CD8-positive, alpha-beta memory T cell (primary cell): ENCODE measurements around the gene HSD3B7. TPM values are rescaled to one million over a fixed set of nuclear protein-coding genes. Genes with fewer than 3 reads are reported as not detected.

ENCODE experiments used
- CTCF ChIA-PET: fragments of 350-600 bp; sonication (Branson Sonifier 250); formaldehyde crosslinking; loops from one replicate; lab custom pipeline; 2021; ENCODE audit warnings: antibody characterized with exemption; lab: Charles Lee
- POLR2A ChIA-PET: fragments of 350-600 bp; sonication (Branson Sonifier 250); formaldehyde crosslinking; loops from one replicate; lab custom pipeline; 2021; ENCODE audit warnings: antibody characterized with exemption; lab: Charles Lee
- DNase-seq, 5 donors: peaks; one replicate each; pipeline versions ENCODE4 v3.0.0 to v3.0.0-alpha.2; 2020 to 2022; ENCODE audit warnings: mixed read lengths in 1 of 5
- H3K27ac ChIP-seq: one replicate; pipeline ENCODE4 v1.7.0; 2013; ENCODE audit warnings: low read depth, mild to moderate bottlenecking, low read length, moderate library complexity
- H3K27me3 ChIP-seq: 2 replicates; pipeline ENCODE4 v1.7.0; 2013; ENCODE audit warnings: low read length, mild to moderate bottlenecking; ENCODE audit not compliant: insufficient read depth, poor library complexity, severe bottlenecking
- H3K36me3 ChIP-seq: 2 replicates; pipeline ENCODE4 v1.7.0; 2013; ENCODE audit warnings: mild to moderate bottlenecking, low read length, moderate library complexity; ENCODE audit not compliant: insufficient read depth
- H3K4me1 ChIP-seq: 2 replicates; pipeline ENCODE4 v1.7.0; 2013; ENCODE audit warnings: mild to moderate bottlenecking, low read length, moderate library complexity; ENCODE audit not compliant: insufficient read depth
- H3K4me3 ChIP-seq: 2 replicates; pipeline ENCODE4 v1.7.0; 2013; ENCODE audit warnings: mild to moderate bottlenecking, low read length
- H3K9me3 ChIP-seq: 2 replicates; pipeline ENCODE4 v1.7.0; 2013; ENCODE audit warnings: mild to moderate bottlenecking, low read length
- H3K27ac Mint-ChIP-seq, 8 donors: one replicate each; pipeline ENCODE4 v1.8.0; 2020 to 2021; ENCODE audit warnings: mixed read lengths in 8 of 8, mild to moderate bottlenecking in 6 of 8, inconsistent platforms in 3 of 8, moderate library complexity in 3 of 8
- H3K27me3 Mint-ChIP-seq, 2 donors: one replicate each; pipeline ENCODE4 v1.8.0; 2020 to 2021; ENCODE audit warnings: mixed read lengths in 2 of 2, mild to moderate bottlenecking in 1 of 2, moderate library complexity in 1 of 2
- H3K36me3 Mint-ChIP-seq, 3 donors: one replicate each; pipeline ENCODE4 v1.8.0; 2020 to 2021; ENCODE audit warnings: mixed read lengths in 3 of 3, inconsistent platforms in 1 of 3, mild to moderate bottlenecking in 1 of 3
- H3K4me1 Mint-ChIP-seq, 3 donors: one replicate each; pipeline ENCODE4 v1.8.0; 2020 to 2021; ENCODE audit warnings: mixed read lengths in 3 of 3, inconsistent platforms in 1 of 3, mild to moderate bottlenecking in 1 of 3
- H3K4me3 Mint-ChIP-seq, 7 donors: one replicate each; pipeline ENCODE4 v1.8.0; 2020 to 2021; ENCODE audit warnings: mixed read lengths in 7 of 7, mild to moderate bottlenecking in 6 of 7, moderate library complexity in 4 of 7, inconsistent platforms in 2 of 7
- H3K9me3 Mint-ChIP-seq, 5 donors: one replicate each; pipeline ENCODE4 v1.8.0; 2020 to 2022; ENCODE audit warnings: mixed read lengths in 5 of 5, mild to moderate bottlenecking in 3 of 5, moderate library complexity in 2 of 5, inconsistent platforms in 1 of 5
- polyA plus RNA-seq: library from polyadenylated mRNA; unstranded; fragments of 300-500 nt; fragmentation: Illumina TruSeq; gene quantifications from one replicate; pipeline ENCODE4 v1.2.3, GENCODE V29; 2021
- total RNA-seq, 2 experiments: library from RNA; stranded (reverse); gene quantifications; one replicate each; pipeline ENCODE4 v1.2.3, GENCODE V29; 2021

The HSD3B7 gene
- total and polyA plus RNA-seq, 3 experiments from 2014 or later, result 1.6 to 2.1 TPM; not detected in 1

DNA sequence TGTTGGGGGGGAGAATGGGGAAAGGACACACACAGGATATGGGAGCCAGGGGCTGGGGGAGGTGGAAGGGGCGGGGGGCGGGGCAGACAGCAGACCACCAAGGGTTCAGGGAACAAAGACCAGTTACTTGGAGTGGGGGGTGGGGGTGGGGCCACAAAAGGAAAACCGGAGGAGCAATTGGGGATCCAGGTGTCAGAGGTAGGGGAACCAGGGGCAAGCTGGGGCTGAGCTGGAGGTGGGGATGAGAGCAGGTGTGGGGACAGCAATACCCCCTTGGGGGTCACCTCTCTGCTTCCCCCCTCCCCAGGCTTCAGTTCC lies 37.5 kb upstream of the HSD3B7 start:
- no peaks in the 10 kb centered on the region for H3K27me3 Mint-ChIP-seq
- Histone ChIP-seq H3K27me3 (no peaks in the 10 kb centered on the region), H3K9me3 (no peaks in the 10 kb centered on the region), H3K27ac (no peak overlapping the region), H3K4me3 (no peak overlapping the region), H3K36me3 (no peaks in the 10 kb centered on the region), H3K4me1 (peaks cover 19% of the 10 kb centered on the region)
- H3K27ac Mint-ChIP-seq, result no peak overlapping the region
- H3K9me3 Mint-ChIP-seq, result no peaks in the 10 kb centered on the region
- no peak overlapping the region for H3K4me3 Mint-ChIP-seq
- CTCF ChIA-PET, result no interaction called here
- POLR2A ChIA-PET, result no interaction called here
- H3K4me1 Mint-ChIP-seq, result peaks cover 16 to 27% (median 26%) of the 10 kb centered on the region in 3 donors
- peaks cover 0 to 14% (median 2%) of the 10 kb centered on the region in 3 donors for H3K36me3 Mint-ChIP-seq
- no peak for DNase-seq

DNA sequence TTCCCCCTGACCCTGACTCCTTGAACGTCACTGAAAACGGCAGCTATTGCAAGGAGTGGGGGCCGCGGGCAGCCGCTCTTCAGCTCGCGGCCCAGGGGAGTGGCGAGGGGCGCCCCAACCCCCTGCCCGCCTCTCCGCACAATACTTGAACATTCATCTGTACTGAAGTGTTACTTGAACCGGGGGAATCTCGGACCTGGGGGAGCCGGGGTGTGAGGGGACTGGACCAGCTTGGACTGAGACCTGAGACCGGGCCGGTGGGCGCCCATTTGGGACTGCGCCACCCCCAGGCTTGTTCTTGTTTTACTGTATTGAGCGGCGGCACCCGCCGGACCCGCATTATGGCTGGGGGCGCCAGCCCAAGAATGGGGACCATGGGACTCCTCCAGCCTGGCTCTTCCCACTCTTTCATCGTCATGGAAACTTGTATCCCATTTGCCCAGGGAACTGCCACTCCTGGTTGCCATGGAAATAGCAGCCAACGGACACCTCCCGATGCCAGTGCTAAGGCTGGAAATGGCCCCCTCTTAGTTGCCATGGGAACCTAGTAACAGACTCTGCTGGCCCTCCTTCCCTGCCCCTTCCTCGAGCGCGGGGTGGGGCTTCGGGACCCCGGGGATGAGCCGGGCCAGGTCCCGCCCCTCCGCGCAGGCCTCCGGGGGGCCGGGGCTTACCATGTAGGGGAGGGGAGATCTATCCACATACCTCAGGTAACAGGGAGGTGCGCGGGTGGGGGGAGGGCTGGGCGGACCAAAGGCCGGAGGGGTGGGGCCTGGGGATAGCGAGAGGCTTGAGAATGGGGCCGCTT lies 36.9 kb upstream of the HSD3B7 start:
- POLR2A ChIA-PET, result no interaction called here
- peaks cover 18% of the 10 kb centered on the region for H3K4me1 ChIP-seq
- H3K27ac Mint-ChIP-seq, result peak overlapping the region in 2 of 8 donors; percentile 60 to 77
- peaks cover 0 to 14% (median 2%) of the 10 kb centered on the region in 3 donors for H3K36me3 Mint-ChIP-seq
- H3K4me3 ChIP-seq, result no peak overlapping the region
- no peaks in the 10 kb centered on the region for H3K9me3 Mint-ChIP-seq
- no peaks in the 10 kb centered on the region for H3K9me3 ChIP-seq
- peak overlapping the region in 3 of 7 donors; percentile 28 to 93 (median 91) for H3K4me3 Mint-ChIP-seq
- CTCF ChIA-PET, result no interaction called here
- H3K27me3 ChIP-seq, result no peaks in the 10 kb centered on the region
- no peaks in the 10 kb centered on the region for H3K27me3 Mint-ChIP-seq
- H3K27ac ChIP-seq, result peak overlapping the region; percentile 88
- H3K36me3 ChIP-seq, result no peaks in the 10 kb centered on the region
- peaks cover 13 to 23% (median 21%) of the 10 kb centered on the region in 3 donors for H3K4me1 Mint-ChIP-seq
- peak in 1 of 5 donors; percentile 55 for DNase-seq

DNA sequence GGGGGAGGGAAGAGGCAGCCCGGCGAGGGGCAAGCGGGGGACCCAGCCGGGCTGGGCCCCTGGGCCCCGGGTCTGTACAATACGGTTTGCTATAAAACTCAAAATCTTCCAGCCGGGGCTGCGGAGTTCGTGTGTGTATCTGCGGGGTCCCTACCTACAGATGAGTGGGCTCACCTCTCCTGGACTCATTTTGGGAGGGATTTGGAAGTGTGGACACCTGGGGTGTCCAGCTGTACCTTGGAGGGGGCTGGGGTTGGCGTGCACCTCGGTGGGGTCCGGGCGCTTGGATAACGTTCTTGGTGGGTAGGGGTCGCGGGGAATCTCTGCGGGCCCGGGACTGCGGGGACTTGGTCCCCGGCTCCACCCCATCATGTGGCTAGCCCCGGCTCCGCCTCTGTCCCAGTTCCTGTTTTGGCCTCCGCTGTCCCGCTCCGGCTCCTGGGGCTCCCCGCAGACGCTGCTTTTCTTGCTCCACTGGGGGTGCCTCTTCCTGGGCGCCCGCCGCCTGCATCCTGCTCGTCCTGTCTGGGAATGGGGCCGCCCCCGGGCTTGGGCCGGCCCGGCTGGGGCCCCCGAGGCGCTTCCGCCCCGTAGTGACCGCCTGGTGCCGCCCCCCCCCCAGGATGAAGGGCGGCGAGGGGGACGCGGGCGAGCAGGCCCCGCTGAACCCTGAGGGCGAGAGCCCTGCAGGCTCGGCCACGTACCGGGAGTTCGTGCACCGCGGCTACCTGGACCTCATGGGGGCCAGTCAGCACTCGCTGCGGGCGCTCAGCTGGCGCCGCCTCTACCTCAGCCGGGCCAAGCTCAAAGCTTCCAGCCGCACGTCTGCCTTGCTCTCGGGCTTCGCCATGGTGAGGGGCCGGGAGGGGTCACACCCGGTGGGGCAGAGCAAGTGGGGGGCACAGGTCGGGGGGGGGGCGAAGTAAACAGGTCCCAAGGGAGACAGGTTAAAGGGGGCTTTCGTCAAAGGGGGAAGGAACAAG lies 36.0 kb upstream of the HSD3B7 start, which contains the start of gene ORAI3:
TSS of gene ORAI3 (plus strand) at position 402 of the 983 bp plus-strand sequence. CDS start at position 624, 222 bp downstream.
- H3K27me3 Mint-ChIP-seq, result no peaks in the 10 kb centered on the region
- POLR2A ChIA-PET, result no interaction called here
- H3K4me3 ChIP-seq, result peak within 1 kb of the TSS; percentile 85

DNA sequence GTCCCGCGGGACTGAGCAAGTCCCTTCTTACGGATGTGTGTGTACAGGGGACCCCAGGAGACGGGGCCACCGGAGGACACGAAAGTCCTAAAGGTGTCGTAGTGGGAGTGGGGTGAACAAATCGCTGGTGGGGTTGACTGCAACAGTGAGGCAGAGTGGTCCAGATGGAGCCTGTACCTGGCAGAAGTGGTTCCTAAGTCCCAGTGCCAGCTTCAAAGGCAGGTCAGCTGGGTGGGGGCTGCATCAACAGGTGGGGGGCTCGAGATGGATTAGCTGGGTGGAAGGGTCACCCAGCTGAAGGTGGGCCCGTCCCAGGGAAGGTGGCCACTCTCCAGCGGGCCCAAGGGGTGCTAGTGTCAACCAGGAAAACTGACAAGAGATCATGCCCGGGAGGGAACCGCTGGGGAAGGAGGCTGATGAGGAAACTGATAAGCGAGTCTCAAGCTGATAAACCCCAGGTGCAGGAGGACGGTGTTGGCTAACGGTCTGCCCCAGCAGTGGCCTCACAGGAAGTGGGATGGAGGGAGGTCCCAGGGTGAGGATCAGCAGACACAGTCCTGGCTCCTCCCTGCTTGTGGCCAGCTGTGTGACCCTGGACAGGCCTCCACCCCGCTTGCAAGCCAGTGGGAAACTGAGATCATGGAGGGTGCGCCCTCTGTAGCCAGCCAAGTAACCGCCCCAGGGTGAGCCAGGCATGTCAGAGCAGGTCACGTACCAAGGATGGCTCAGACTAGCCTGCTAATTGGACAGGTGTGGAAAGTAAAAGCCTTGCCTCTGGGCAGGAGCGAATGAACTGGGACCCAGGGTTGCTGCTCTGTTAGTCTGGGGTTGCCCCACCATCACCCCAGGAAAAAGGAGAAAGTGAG lies 35.1 kb upstream of the HSD3B7 start:
- Histone ChIP-seq H3K27ac (peak overlapping the region; percentile 88), H3K9me3 (no peaks in the 10 kb centered on the region), H3K27me3 (no peaks in the 10 kb centered on the region), H3K4me3 (peak overlapping the region; percentile 85), H3K4me1 (peaks cover 18% of the 10 kb centered on the region), H3K36me3 (no peaks in the 10 kb centered on the region)
- peak in 1 of 5 donors; percentile 16 for DNase-seq
- ChIA-PET CTCF (interaction anchor here (1.0 to 1.8 kb wide), 3 partner anchors 8 to 124 kb away, joined by 3 to 15 read pairs (median 4); partner anchors contain the start of gene ZNF668), POLR2A (interaction anchor here (1.0 kb wide), 1 partner anchor 8 kb away, joined by 3 read pairs; no protein-coding TSS in a partner anchor)
- H3K9me3 Mint-ChIP-seq, result no peaks in the 10 kb centered on the region
- peak overlapping the region; percentile 91 to 95 (median 93) for H3K4me3 Mint-ChIP-seq
- peak overlapping the region; percentile 82 to 96 (median 88) for H3K27ac Mint-ChIP-seq
- peaks cover 0 to 7% (median 0%) of the 10 kb centered on the region in 3 donors for H3K36me3 Mint-ChIP-seq
- H3K27me3 Mint-ChIP-seq, result no peaks in the 10 kb centered on the region
- peaks cover 17 to 29% (median 22%) of the 10 kb centered on the region in 3 donors for H3K4me1 Mint-ChIP-seq

More for the DNA sequence above, 36.0 kb upstream of the HSD3B7 start, which contains the start of gene ORAI3:
- H3K4me1 ChIP-seq, result peaks cover 18% of the 10 kb centered on the region
- peaks cover 17 to 29% (median 25%) of the 10 kb centered on the region in 3 donors for H3K4me1 Mint-ChIP-seq
- H3K27ac Mint-ChIP-seq, result peak within 1 kb of the TSS; percentile 82 to 96 (median 88)
- H3K27me3 ChIP-seq, result no peaks in the 10 kb centered on the region
- DNase-seq, result peak in 4 of 5 donors; percentile 28 to 63 (median 30)
- CTCF ChIA-PET, result interaction anchor here (1.0 to 1.8 kb wide), 3 partner anchors 7 to 125 kb away, joined by 3 to 15 read pairs (median 4); partner anchors contain the start of gene ZNF668
- H3K36me3 Mint-ChIP-seq, result peaks cover 0 to 12% (median 2%) of the 10 kb centered on the region in 3 donors
- no peaks in the 10 kb centered on the region for H3K9me3 ChIP-seq
- peak within 1 kb of the TSS; percentile 91 to 95 (median 93) for H3K4me3 Mint-ChIP-seq
- H3K27ac ChIP-seq, result peak within 1 kb of the TSS; percentile 88
- no peaks in the 10 kb centered on the region for H3K9me3 Mint-ChIP-seq
- H3K36me3 ChIP-seq, result no peaks in the 10 kb centered on the region

DNA sequence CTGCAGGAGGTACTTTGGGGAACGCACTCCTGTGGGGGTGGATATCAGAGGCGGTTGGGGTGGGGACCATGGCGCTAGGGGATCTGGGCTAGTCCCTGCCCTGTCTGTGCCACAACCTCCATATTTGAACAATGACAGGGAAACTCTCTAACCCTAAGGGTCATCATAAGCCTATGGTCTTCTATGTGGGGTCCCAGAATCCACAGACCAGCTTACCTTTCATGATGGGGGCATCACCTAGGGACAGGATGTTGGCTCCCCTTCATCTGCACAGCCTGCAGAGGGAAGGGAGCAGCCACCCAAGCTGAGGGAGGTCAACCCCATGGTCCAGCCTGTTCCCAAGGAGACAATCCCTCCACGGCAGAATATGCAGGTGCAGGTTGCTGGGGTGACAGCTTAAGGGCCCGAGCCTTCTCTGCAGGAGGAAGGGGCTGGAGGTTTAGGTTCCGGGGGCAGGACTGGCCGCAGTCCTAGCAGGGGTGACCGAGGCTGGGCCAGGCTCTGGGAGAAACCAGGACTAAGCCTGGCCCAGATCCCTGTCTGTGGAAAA lies 34.4 kb upstream of the HSD3B7 start:
- peak overlapping the region; percentile 91 to 95 (median 93) for H3K4me3 Mint-ChIP-seq
- peak overlapping the region; percentile 88 for H3K27ac ChIP-seq
- H3K27ac Mint-ChIP-seq, result peak overlapping the region in 7 of 8 donors; percentile 29 to 96 (median 87)
- no peaks in the 10 kb centered on the region for H3K9me3 Mint-ChIP-seq
- H3K27me3 ChIP-seq, result no peaks in the 10 kb centered on the region
- no peaks in the 10 kb centered on the region for H3K27me3 Mint-ChIP-seq
- no peak for DNase-seq
- H3K4me1 ChIP-seq, result peaks cover 18% of the 10 kb centered on the region
- H3K4me3 ChIP-seq, result peak overlapping the region; percentile 85
- POLR2A ChIA-PET, result interaction anchor here (1.0 kb wide), 1 partner anchor 8 kb away, joined by 3 read pairs; no protein-coding TSS in a partner anchor
- peaks cover 17 to 29% (median 22%) of the 10 kb centered on the region in 3 donors for H3K4me1 Mint-ChIP-seq
- no peaks in the 10 kb centered on the region for H3K36me3 ChIP-seq
- CTCF ChIA-PET, result interaction anchor here (1.4 to 1.8 kb wide), 2 partner anchors 9 to 106 kb away, joined by 4 to 15 read pairs; no protein-coding TSS in a partner anchor
- H3K9me3 ChIP-seq, result no peaks in the 10 kb centered on the region
- H3K36me3 Mint-ChIP-seq, result peaks cover 0 to 5% (median 0%) of the 10 kb centered on the region in 3 donors

DNA sequence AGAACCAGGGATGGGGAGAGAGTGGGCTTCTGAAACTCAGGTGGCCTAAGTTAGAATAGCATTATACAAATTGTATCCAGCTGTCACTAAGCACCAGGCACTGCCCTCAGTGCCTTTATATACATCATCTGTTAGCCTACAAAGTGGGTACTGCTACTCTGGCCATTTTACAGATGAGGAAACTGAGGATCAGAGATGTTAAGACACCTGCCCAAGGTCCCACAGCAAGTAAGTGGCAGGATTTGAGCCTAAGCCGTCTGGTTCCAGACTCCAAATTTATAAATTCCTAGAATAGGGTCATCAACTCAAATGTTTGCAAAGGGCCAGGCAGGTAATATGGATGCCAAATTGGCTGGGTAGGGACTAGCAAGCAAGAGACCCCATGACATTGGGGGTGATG lies 33.8 kb upstream of the HSD3B7 start:
- DNase-seq, result no peak
- H3K9me3 Mint-ChIP-seq, result no peaks in the 10 kb centered on the region
- no peaks in the 10 kb centered on the region for H3K27me3 Mint-ChIP-seq
- Histone ChIP-seq H3K4me1 (peaks cover 18% of the 10 kb centered on the region), H3K27me3 (no peaks in the 10 kb centered on the region), H3K4me3 (no peak overlapping the region), H3K27ac (peak overlapping the region; percentile 88), H3K36me3 (no peaks in the 10 kb centered on the region), H3K9me3 (no peaks in the 10 kb centered on the region)
- H3K4me3 Mint-ChIP-seq, result peak overlapping the region in 5 of 7 donors; percentile 14 to 76 (median 44)
- peak overlapping the region in 2 of 8 donors; percentile 29 to 54 for H3K27ac Mint-ChIP-seq
- ChIA-PET POLR2A (no interaction called here), CTCF (interaction anchor here (1.6 to 1.8 kb wide), 2 partner anchors 10 to 492 kb away, joined by 3 to 15 read pairs; partner anchors contain the start of gene ZNF843)
- H3K36me3 Mint-ChIP-seq, result peaks cover 0 to 5% (median 0%) of the 10 kb centered on the region in 3 donors
- peaks cover 17 to 29% (median 22%) of the 10 kb centered on the region in 3 donors for H3K4me1 Mint-ChIP-seq
